Measurements from ENCODE around the gene ZFX.

DNA sequence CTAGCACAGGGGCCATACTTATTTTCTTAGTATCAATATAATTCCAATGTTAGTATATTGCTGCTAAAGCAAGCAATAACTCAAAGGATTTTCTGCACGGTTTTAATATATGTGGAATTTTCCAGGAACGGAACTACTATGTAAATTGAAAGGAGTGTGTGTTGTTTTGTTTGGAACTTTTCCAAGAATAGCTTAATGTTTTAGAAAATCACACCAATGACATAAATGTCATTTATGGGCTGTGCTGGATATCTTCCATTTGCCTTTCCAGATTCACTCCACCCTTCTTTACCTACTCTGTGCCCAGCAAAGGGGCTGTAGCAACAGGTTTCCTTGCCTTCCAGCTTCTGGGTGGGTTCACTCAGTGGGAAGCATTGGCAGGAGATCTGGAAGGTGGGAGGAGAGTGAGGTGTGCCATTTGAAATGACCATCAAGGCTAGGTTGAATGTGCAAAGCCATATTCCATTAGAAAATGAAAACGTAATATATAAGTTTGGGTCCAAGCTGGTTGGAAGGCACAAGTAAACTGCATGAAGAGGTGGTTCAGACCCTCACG lies 25.2 kb upstream of the ZFX start:
- no peak for TF ChIP-seq CTCF (conservative IDR thresholded peaks at IDR 0.05 in 1 of 2, IDR thresholded peaks at IDR 0.05 in 1 of 2; ENCODE audit: low read depth in 1 of 2, low read length in 2 of 2)
- TF ChIP-seq EZH2 (IDR thresholded peaks at IDR 0.05; ENCODE audit: low read length, missing control alignments), result no peak
